Psoas muscle (tissue), 8 donors: ENCODE results near the gene UIMC1. TPM values are rescaled to one million over a fixed set of nuclear protein-coding genes. Genes with fewer than 3 reads are reported as not detected.
"Not testable (repeated sequence)": the region's sequence is repeated elsewhere in the genome, so short reads cannot be mapped to it uniquely, and the experiment has no call there.

ENCODE experiments used
- ATAC-seq, 4 donors: fragments of 200-7000 bp; cut with Tn5 transposase; one replicate each; pipeline ENCODE4 v1.9.1; 2020; ENCODE audit warnings: moderate library complexity in 3 of 4, mild to moderate bottlenecking in 2 of 4
- DNase-seq, 2 donors: peaks; one replicate each; pipeline ENCODE4 v3.0.0-alpha.2; 2020
- H3K27ac ChIP-seq: fragments of 200-600 bp; one replicate; pipeline ENCODE4 v1.8.0; 2022
- H3K27me3 ChIP-seq, 3 donors: fragments of 200-600 bp in 1 of 3; one replicate each; pipeline versions ENCODE4 v1.6.1 to v1.8.0; 2013 to 2022; ENCODE audit warnings: low read length in 2 of 3, mild to moderate bottlenecking in 2 of 3, moderate library complexity in 1 of 3; ENCODE audit not compliant: insufficient read depth in 3 of 3
- H3K36me3 ChIP-seq, 2 donors: fragments of 200-600 bp in 1 of 2; one replicate each; pipeline versions ENCODE4 v1.6.1 to v1.8.0; 2013 to 2022; ENCODE audit warnings: low read depth in 1 of 2, mild to moderate bottlenecking in 1 of 2, moderate library complexity in 1 of 2; ENCODE audit not compliant: insufficient read depth in 1 of 2
- H3K4me1 ChIP-seq: fragments of 200-600 bp; one replicate; pipeline ENCODE4 v1.8.0; 2022
- H3K4me3 ChIP-seq: fragments of 200-600 bp; one replicate; pipeline ENCODE4 v1.8.0; 2022; ENCODE audit warnings: mild to moderate bottlenecking
- H3K9me3 ChIP-seq: fragments of 200-600 bp; one replicate; pipeline ENCODE4 v1.8.0; 2022
- WGBS, 3 donors: extraction: QIAGEN DNeasy Blood & Tissue Kit; methylation state at CpG; one replicate each; pipeline versions ENCODE4 v1.1.6 to v1.1.7; 2013; 5-methylcytosine and 5-hydroxymethylcytosine counted together
- intact Hi-C, 2 donors: fragments of 100-400 bp; cut with DNase I; formaldehyde crosslinking; loops; one replicate each; pipeline versions ENCODE4 v1.11.0 to v1.14.2; 2022
- polyA plus RNA-seq, 3 donors: library from polyadenylated mRNA; stranded (reverse); fragments of 200-250 nt; gene quantifications; one replicate each; pipeline ENCODE4 v1.2.3, GENCODE V29; 2013
- total RNA-seq, 4 donors: library from RNA; stranded (reverse); fragmentation: NEBNext Ultra II Directional in 2 of 4; extraction: Animal tissue kit (Norgen Biotek cat#: 25700) in 2 of 4; gene quantifications; one replicate each; pipeline versions ENCODE4 v1.2.1 to v1.2.4, GENCODE V29; 2021 to 2023
- TF ChIP-seq, protein P1 (sequence below): fragments of 200-600 bp; IDR thresholded peaks from one replicate; pipeline ENCODE4 v1.8.0; 2022; ENCODE audit warnings: antibody characterized with exemption
- donor health status: healthy with polysubstance abuse.
- donor health status: DM: no; HTN: no; CAD: no; lungs with moderate emphysema.
- donor health status: Bipolar disorder and iron deficiency.
- donor health status: healthy.
- donor health status: DM: yes; HTN: yes; CAD: no.
- donor health status: DM: no; HTN: no; CAD: no.
- donor health status: DM: no; HTN: no; CAD: no.
- donor health status: DM: yes; HTN: yes; CAD: no.

The UIMC1 gene
- total and polyA plus RNA-seq, 7 donors: 12.7 to 40.0 (median 26.1) TPM

DNA sequence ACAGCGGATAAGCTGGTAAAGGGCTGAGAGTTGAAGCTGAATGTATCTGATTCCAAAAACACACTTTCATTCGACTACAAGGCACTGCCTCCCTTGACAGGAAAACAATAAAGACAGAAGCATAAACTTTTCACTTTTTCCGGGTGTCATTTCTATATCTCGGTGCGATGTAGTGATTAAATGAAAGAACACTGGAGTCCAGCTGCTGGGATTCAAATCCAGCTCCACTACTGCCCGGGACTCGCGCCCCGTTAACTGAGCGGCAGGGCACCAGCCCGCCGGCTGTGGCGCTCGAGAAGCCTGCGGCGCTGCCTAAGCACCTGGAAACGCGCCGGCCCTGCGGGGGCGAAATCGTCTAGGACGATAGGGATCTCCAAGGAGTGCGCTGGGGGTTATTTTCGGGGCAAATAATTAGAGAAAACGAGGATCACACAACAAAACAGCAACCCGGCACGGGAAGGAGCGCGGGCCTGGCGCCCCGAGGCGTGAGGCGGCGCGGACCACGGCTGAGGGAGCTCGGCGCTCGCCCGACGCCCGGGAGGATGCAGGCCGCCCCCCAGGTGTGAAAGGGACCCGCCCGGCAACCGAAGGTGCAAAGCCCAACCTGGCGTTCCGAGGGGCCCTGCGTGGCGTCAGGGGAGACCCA, 837 bp downstream of the UIMC1 start:
- Histone ChIP-seq H3K27me3 (no peaks in the 10 kb centered on the region), H3K9me3 (no peaks in the 10 kb centered on the region), H3K27ac (peak overlapping the region; percentile 99), H3K4me1 (peaks cover 28% of the 10 kb centered on the region), H3K4me3 (peak overlapping the region; percentile 100), H3K36me3 (no peaks in the 10 kb centered on the region)
- DNase-seq: peak; percentile 83 to 87
- intact Hi-C loops: no loop called here
- ATAC-seq: peak; percentile 82 to 87 (median 86)
- 1% methylated on average over 42 to 51 of the region's 51 CpGs for WGBS, 3 donors
- TF ChIP-seq, protein P1, sequence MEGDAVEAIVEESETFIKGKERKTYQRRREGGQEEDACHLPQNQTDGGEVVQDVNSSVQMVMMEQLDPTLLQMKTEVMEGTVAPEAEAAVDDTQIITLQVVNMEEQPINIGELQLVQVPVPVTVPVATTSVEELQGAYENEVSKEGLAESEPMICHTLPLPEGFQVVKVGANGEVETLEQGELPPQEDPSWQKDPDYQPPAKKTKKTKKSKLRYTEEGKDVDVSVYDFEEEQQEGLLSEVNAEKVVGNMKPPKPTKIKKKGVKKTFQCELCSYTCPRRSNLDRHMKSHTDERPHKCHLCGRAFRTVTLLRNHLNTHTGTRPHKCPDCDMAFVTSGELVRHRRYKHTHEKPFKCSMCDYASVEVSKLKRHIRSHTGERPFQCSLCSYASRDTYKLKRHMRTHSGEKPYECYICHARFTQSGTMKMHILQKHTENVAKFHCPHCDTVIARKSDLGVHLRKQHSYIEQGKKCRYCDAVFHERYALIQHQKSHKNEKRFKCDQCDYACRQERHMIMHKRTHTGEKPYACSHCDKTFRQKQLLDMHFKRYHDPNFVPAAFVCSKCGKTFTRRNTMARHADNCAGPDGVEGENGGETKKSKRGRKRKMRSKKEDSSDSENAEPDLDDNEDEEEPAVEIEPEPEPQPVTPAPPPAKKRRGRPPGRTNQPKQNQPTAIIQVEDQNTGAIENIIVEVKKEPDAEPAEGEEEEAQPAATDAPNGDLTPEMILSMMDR: peak; percentile 67

DNA sequence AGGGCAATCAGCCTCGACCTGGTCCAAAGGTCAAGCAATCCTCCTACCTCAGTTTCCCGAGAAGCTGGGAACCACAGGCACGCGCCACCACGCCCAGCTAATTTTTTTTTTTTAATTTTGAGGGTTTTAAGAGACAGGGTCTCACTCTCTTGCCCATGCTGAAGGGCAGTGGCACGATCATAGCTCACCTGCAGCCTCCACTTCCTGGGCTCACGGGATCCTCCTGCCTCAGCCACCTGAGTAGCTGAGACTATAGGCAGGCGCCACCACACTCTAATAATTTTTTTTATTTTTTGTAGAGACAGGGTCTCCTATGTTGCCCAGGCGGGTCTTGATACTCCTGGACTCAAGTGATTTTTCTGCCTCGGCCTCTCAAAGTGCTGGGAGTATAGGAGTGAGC, 1.6 kb downstream of the UIMC1 start:
- Histone ChIP-seq H3K27ac (peak overlapping the region; percentile 99), H3K36me3 (no peaks in the 10 kb centered on the region), H3K27me3 (no peaks in the 10 kb centered on the region), H3K9me3 (no peaks in the 10 kb centered on the region), H3K4me1 (peaks cover 28% of the 10 kb centered on the region), H3K4me3 (peak overlapping the region; percentile 100)
- WGBS, 3 donors: 92 to 93% (median 93%) methylated on average over 10 of the region's 10 CpGs
- DNase-seq: no peak
- no peak for ATAC-seq
- intact Hi-C loops: no loop called here
- TF ChIP-seq, protein P1: no peak

DNA sequence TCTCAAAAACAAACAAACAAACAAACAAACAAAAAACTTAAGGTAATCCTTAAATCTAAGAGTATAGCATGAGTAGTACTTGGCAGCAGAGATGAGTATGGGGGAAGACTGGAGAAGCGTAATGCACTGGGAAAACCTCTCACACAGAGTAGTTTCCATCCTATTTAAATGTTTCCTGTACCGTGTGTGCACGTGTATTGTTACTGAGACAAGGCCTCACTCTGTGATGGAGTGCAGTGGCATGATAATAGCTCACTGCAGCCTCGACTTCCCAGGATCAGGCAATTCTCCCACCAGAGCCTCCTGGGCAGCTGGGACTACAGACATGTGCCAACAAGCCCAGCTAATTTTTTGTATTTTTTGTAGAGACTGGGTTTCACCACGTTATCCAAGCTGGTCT, 2.9 kb downstream of the UIMC1 start:
- DNase-seq: no peak
- intact Hi-C loops: no loop called here
- Histone ChIP-seq H3K4me1 (peaks cover 28% of the 10 kb centered on the region), H3K36me3 (no peaks in the 10 kb centered on the region), H3K27me3 (no peaks in the 10 kb centered on the region), H3K27ac (no peak overlapping the region), H3K4me3 (no peak overlapping the region), H3K9me3 (no peaks in the 10 kb centered on the region)
- TF ChIP-seq, protein P1: no peak
- no peak for ATAC-seq
- 62 to 64% (median 62%) methylated on average over 5 of the region's 5 CpGs for WGBS, 3 donors

DNA sequence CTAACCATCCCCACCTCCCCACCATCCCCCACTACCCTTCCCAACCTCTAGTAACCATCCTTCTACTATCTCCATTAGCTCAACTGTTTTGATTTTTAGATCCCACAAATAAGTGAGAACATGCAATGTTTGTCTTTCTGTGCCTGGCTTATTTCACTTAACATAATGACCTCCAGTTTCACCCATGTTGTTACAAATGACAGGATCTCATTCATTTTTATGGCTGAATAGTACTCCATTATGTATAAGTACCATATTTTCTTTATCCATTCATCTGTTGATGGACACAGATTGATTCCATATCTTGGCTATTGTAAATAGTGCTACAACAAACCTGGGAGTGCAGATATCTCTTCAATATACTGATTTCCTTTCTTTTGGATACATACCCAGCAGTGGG, 7.1 kb downstream of the UIMC1 start:
- H3K9me3 ChIP-seq, H3K27me3 ChIP-seq, intact Hi-C loops, H3K27ac ChIP-seq, H3K4me3 ChIP-seq, H3K36me3 ChIP-seq, DNase-seq, ATAC-seq: not testable (repeated sequence)
- H3K4me1 ChIP-seq: peaks cover 30% of the 10 kb centered on the region

DNA sequence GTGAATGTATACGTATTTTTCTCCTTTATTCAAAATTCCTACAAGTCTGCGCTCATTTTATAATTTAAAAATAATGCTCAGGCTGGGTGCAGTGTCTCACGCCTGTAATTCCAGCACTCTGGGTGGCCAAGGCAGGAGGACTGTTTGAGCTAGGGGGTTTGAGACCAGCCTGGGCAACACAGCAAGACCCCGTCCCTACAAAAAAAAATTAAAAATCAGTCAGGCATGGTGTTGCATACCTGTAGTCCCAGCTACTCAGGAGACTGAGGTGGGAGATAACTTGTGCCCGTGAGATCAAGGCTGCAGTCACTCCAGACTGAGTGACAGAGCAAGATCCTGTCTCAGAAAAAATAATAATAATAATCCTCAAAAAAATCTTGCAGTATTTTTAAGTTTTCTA, 7.8 kb downstream of the UIMC1 start:
- no peak for DNase-seq
- WGBS, 3 donors: 95 to 98% (median 96%) methylated on average over 5 of the region's 5 CpGs

More for the DNA sequence above, 7.8 kb downstream of the UIMC1 start:
- no peaks in the 10 kb centered on the region for H3K27me3 ChIP-seq
- ATAC-seq: no peak
- no peaks in the 10 kb centered on the region for H3K36me3 ChIP-seq
- no peaks in the 10 kb centered on the region for H3K9me3 ChIP-seq
- H3K4me3 ChIP-seq: no peak overlapping the region
- H3K27ac ChIP-seq: no peak overlapping the region
- intact Hi-C loops: no loop called here
- H3K4me1 ChIP-seq: peaks cover 24% of the 10 kb centered on the region
- TF ChIP-seq, protein P1: no peak
